K562 (cell line): ENCODE measurements around the gene CDCA5. TPM values are rescaled to one million over a fixed set of nuclear protein-coding genes. Genes with fewer than 3 reads are reported as not detected.

Source experiments
- MCM3 ChIP-seq: fragments of 450-650 bp; IDR thresholded peaks from 2 replicates; pipeline ENCODE4 v1.6.1; 2016
- TRIM25 ChIP-seq: fragments of 450-650 bp; IDR thresholded peaks from 2 replicates; pipeline ENCODE4 v1.7.0; 2016; ENCODE audit warnings: borderline replicate concordance
- WHSC1 ChIP-seq: IDR thresholded peaks from one replicate; pipeline ENCODE4 v1.6.1; 2012; ENCODE audit warnings: low read length, control low read depth, inconsistent platforms
- polyA plus RNA-seq, 8 experiments: library from polyadenylated mRNA; depleted of rRNA in 4 of 8; stranded (reverse) in 5 of 8; unstranded in 3 of 8; fragments of >200 nt; fragmentation: Nextera tagmentation in 2 of 8; fragmentation: Illumina TruSeq in 1 of 8; extraction: Ambion mirVana in 2 of 8; extraction: Trizol in 1 of 8; gene quantifications; 2 replicates each; pipeline versions ENCODE4 v1.2.1 to v1.2.3, GENCODE V29; 2011 to 2014; ENCODE audit warnings: inconsistent platforms in 1 of 8, missing spikeins in 1 of 8
- total RNA-seq, 7 experiments: library from RNA; depleted of rRNA in 6 of 7; stranded (reverse); fragments of >200 nt in 6 of 7; fragmentation: Illumina TruSeq in 2 of 7; extraction: Trizol in 2 of 7; gene quantifications; 2 replicates each; pipeline versions ENCODE4 v1.2.1 to v1.2.3, GENCODE V29; 2011 to 2021; ENCODE audit warnings: low replicate concordance in 1 of 7
- TF ChIP-seq, protein P1 (sequence below): fragments of 450-650 bp; IDR thresholded peaks from 2 replicates; pipeline ENCODE4 v1.6.1; 2016; ENCODE audit warnings: mild to moderate bottlenecking, moderate library complexity

Gene CDCA5
- total and polyA plus RNA-seq, 9 of the 15 experiments (the other 6 are each of a cell fraction or from before 2014, with no cell fraction given), result 18.9 to 94.3 (median 64.6) TPM

- TF ChIP-seq, protein P1, sequence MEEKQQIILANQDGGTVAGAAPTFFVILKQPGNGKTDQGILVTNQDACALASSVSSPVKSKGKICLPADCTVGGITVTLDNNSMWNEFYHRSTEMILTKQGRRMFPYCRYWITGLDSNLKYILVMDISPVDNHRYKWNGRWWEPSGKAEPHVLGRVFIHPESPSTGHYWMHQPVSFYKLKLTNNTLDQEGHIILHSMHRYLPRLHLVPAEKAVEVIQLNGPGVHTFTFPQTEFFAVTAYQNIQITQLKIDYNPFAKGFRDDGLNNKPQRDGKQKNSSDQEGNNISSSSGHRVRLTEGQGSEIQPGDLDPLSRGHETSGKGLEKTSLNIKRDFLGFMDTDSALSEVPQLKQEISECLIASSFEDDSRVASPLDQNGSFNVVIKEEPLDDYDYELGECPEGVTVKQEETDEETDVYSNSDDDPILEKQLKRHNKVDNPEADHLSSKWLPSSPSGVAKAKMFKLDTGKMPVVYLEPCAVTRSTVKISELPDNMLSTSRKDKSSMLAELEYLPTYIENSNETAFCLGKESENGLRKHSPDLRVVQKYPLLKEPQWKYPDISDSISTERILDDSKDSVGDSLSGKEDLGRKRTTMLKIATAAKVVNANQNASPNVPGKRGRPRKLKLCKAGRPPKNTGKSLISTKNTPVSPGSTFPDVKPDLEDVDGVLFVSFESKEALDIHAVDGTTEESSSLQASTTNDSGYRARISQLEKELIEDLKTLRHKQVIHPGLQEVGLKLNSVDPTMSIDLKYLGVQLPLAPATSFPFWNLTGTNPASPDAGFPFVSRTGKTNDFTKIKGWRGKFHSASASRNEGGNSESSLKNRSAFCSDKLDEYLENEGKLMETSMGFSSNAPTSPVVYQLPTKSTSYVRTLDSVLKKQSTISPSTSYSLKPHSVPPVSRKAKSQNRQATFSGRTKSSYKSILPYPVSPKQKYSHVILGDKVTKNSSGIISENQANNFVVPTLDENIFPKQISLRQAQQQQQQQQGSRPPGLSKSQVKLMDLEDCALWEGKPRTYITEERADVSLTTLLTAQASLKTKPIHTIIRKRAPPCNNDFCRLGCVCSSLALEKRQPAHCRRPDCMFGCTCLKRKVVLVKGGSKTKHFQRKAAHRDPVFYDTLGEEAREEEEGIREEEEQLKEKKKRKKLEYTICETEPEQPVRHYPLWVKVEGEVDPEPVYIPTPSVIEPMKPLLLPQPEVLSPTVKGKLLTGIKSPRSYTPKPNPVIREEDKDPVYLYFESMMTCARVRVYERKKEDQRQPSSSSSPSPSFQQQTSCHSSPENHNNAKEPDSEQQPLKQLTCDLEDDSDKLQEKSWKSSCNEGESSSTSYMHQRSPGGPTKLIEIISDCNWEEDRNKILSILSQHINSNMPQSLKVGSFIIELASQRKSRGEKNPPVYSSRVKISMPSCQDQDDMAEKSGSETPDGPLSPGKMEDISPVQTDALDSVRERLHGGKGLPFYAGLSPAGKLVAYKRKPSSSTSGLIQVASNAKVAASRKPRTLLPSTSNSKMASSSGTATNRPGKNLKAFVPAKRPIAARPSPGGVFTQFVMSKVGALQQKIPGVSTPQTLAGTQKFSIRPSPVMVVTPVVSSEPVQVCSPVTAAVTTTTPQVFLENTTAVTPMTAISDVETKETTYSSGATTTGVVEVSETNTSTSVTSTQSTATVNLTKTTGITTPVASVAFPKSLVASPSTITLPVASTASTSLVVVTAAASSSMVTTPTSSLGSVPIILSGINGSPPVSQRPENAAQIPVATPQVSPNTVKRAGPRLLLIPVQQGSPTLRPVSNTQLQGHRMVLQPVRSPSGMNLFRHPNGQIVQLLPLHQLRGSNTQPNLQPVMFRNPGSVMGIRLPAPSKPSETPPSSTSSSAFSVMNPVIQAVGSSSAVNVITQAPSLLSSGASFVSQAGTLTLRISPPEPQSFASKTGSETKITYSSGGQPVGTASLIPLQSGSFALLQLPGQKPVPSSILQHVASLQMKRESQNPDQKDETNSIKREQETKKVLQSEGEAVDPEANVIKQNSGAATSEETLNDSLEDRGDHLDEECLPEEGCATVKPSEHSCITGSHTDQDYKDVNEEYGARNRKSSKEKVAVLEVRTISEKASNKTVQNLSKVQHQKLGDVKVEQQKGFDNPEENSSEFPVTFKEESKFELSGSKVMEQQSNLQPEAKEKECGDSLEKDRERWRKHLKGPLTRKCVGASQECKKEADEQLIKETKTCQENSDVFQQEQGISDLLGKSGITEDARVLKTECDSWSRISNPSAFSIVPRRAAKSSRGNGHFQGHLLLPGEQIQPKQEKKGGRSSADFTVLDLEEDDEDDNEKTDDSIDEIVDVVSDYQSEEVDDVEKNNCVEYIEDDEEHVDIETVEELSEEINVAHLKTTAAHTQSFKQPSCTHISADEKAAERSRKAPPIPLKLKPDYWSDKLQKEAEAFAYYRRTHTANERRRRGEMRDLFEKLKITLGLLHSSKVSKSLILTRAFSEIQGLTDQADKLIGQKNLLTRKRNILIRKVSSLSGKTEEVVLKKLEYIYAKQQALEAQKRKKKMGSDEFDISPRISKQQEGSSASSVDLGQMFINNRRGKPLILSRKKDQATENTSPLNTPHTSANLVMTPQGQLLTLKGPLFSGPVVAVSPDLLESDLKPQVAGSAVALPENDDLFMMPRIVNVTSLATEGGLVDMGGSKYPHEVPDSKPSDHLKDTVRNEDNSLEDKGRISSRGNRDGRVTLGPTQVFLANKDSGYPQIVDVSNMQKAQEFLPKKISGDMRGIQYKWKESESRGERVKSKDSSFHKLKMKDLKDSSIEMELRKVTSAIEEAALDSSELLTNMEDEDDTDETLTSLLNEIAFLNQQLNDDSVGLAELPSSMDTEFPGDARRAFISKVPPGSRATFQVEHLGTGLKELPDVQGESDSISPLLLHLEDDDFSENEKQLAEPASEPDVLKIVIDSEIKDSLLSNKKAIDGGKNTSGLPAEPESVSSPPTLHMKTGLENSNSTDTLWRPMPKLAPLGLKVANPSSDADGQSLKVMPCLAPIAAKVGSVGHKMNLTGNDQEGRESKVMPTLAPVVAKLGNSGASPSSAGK, result no peak
- no peak for TF ChIP-seq MCM3
- TF ChIP-seq TRIM25, result no peak
- TF ChIP-seq WHSC1, result no peak
Measured at GRCh38 chr11:65117206-65118096, 33.6 kb upstream of the CDCA5 start, which contains the start of gene ZNHIT2 (continued).
